SK-N-SH (cell line): ENCODE results near the gene RASGRF1. TPM values are rescaled to one million over a fixed set of nuclear protein-coding genes. Genes with fewer than 3 reads are reported as not detected.

Source experiments
- CTCF ChIA-PET: fragments of 300-600, 350-600 bp; formaldehyde crosslinking; extraction: SDS; loops from one replicate; lab custom pipeline; 2021; lab: Yijun Ruan, JAX
- POLR2A ChIA-PET: fragments of 350-600 bp; sonication (Branson Sonifier 250); formaldehyde crosslinking; extraction: SDS; loops from one replicate; lab custom pipeline; 2020; ENCODE audit warnings: antibody characterized with exemption, inconsistent platforms; lab: Yijun Ruan, JAX
- DNase-seq: peaks from one replicate; pipeline ENCODE4 v3.0.0; 2012
- H2AFZ ChIP-seq: fragments of 200-600 bp; sonication (generic); 2 replicates; pipeline ENCODE4 v1.8.1; 2016; ENCODE audit warnings: antibody characterized with exemption, mild to moderate bottlenecking, low read depth
- H3F3A ChIP-seq: fragments of 200-600 bp; sonication (generic); replicated peaks from 2 replicates; pipeline ENCODE3; 2016; ENCODE audit warnings: antibody characterized with exemption, mild to moderate bottlenecking; ENCODE audit not compliant: insufficient read depth
- H3K27ac ChIP-seq, 2 experiments: fragments of 200-500 bp in 1 of 2; fragments of 200-600 bp in 1 of 2; sonication (Bioruptor generic) in 1 of 2; sonication (generic), shearing (Covaris generic) in 1 of 2; 2 replicates each; pipeline versions ENCODE4 v1.5.1 to v1.6.1; 2014 to 2016; ENCODE audit warnings: low read depth in 2 of 2, inconsistent platforms in 1 of 2, low read length in 1 of 2, mild to moderate bottlenecking in 1 of 2, mixed read lengths in 1 of 2
- H3K27me3 ChIP-seq: fragments of 200-600 bp; sonication (generic), shearing (Covaris generic); 2 replicates; pipeline ENCODE4 v1.6.1; 2016; ENCODE audit warnings: mixed run types; ENCODE audit not compliant: insufficient read depth
- H3K36me3 ChIP-seq, 2 experiments: fragments of 200-500 bp in 1 of 2; fragments of 200-600 bp in 1 of 2; sonication (Bioruptor generic) in 1 of 2; sonication (generic) in 1 of 2; replicated peaks in 1 of 2; 2 replicates each; pipeline versions ENCODE3 to v1.5.1; 2014 to 2016; ENCODE audit warnings: low read length in 1 of 2, mild to moderate bottlenecking in 1 of 2; ENCODE audit not compliant: insufficient read depth in 2 of 2, control insufficient read depth in 1 of 2
- H3K4me1 ChIP-seq, 2 experiments: fragments of 200-500 bp in 1 of 2; fragments of 200-600 bp in 1 of 2; sonication (Bioruptor generic) in 1 of 2; sonication (generic), shearing (Covaris generic) in 1 of 2; 2 replicates each; pipeline versions ENCODE4 v1.5.1 to v1.6.1; 2014 to 2016; ENCODE audit warnings: low read depth in 1 of 2, low read length in 1 of 2, mixed run types in 1 of 2; ENCODE audit not compliant: insufficient read depth in 2 of 2, control insufficient read depth in 1 of 2
- H3K4me2 ChIP-seq: fragments of 200-600 bp; sonication (generic), shearing (Covaris generic); 2 replicates; pipeline ENCODE4 v1.6.1; 2017; ENCODE audit warnings: mixed run types
- H3K4me3 ChIP-seq, 2 experiments: fragments of 200-500 bp in 1 of 2; fragments of 200-600 bp in 1 of 2; sonication (Bioruptor generic) in 1 of 2; sonication (generic), shearing (Covaris generic) in 1 of 2; 2 replicates each; pipeline versions ENCODE4 v1.5.1 to v1.8.1; 2014 to 2016; ENCODE audit warnings: low read depth in 2 of 2, inconsistent platforms in 1 of 2, low read length in 1 of 2, mild to moderate bottlenecking in 1 of 2, mixed read lengths in 1 of 2, moderate library complexity in 1 of 2
- H3K79me2 ChIP-seq: fragments of 200-600 bp; sonication (generic); 2 replicates; pipeline ENCODE4 v1.8.1; 2017; ENCODE audit warnings: mild to moderate bottlenecking; ENCODE audit not compliant: insufficient read depth
- H3K9ac ChIP-seq: fragments of 200-600 bp; sonication (generic); 2 replicates; pipeline ENCODE4 v1.6.1; 2017; ENCODE audit warnings: mixed run types
- H3K9me2 ChIP-seq: fragments of 200-600 bp; sonication (generic); 2 replicates; pipeline ENCODE4 v1.6.1; 2017; ENCODE audit warnings: mixed run types
- H3K9me3 ChIP-seq: fragments of 200-600 bp; sonication (generic); 2 replicates; pipeline ENCODE4 v1.6.1; 2017; ENCODE audit warnings: mixed run types, mild to moderate bottlenecking, moderate library complexity
- H4K20me1 ChIP-seq: fragments of 200-600 bp; sonication (generic); 2 replicates; pipeline ENCODE4 v1.6.1; 2017; ENCODE audit warnings: mild to moderate bottlenecking, mixed run types; ENCODE audit not compliant: insufficient read depth
- CTCF ChIP-seq: fragments of 200-600 bp; sonication (generic); IDR thresholded peaks from 2 replicates; pipeline ENCODE4 v1.6.1; 2017; ENCODE audit warnings: antibody characterized with exemption, mild to moderate bottlenecking, moderate library complexity
- EZH2phosphoT487 ChIP-seq: fragments of 200-600 bp; sonication (generic); IDR thresholded peaks from 2 replicates; pipeline ENCODE4 v1.6.1; 2017; ENCODE audit warnings: low read depth, mixed run types, mild to moderate bottlenecking, antibody characterized with exemption, moderate library complexity, borderline replicate concordance
- FOSL2 ChIP-seq: IDR thresholded peaks from 2 replicates; pipeline ENCODE4 v1.4.0; 2012; ENCODE audit warnings: low read depth, mild to moderate bottlenecking, moderate library complexity, borderline replicate concordance
- MAX ChIP-seq: IDR thresholded peaks from 2 replicates; pipeline ENCODE4 v1.4.0; 2012; ENCODE audit warnings: low read depth
- MEF2A ChIP-seq: IDR thresholded peaks from 2 replicates; pipeline ENCODE4 v1.4.0; 2012; ENCODE audit warnings: low read depth, borderline replicate concordance
- PBX3 ChIP-seq: IDR thresholded peaks from 2 replicates; pipeline ENCODE4; 2012
- RAD21 ChIP-seq: IDR thresholded peaks from 2 replicates; pipeline ENCODE4 v1.6.1; 2012; ENCODE audit warnings: mild to moderate bottlenecking, low read length
- SIN3A ChIP-seq: IDR thresholded peaks from 2 replicates; pipeline ENCODE4 v1.6.1; 2012; ENCODE audit warnings: low read depth, mild to moderate bottlenecking, low read length, moderate library complexity, borderline replicate concordance
- SMC3 ChIP-seq: IDR thresholded peaks from 2 replicates; pipeline ENCODE4 v1.6.1; 2012; ENCODE audit warnings: low read depth, low read length, improper control_type of control experiment
- TCF12 ChIP-seq: IDR thresholded peaks from 2 replicates; pipeline ENCODE4 v1.4.0; 2012
- WGBS: methylation state at CpG from one replicate; pipeline ENCODE4 v1.1.6; 2017; ENCODE audit warnings: low lambda C conversion rate; 5-methylcytosine and 5-hydroxymethylcytosine counted together
- polyA plus RNA-seq, 3 experiments: library from polyadenylated mRNA; depleted of rRNA; stranded (reverse); fragments of >200 nt; gene quantifications; 2 replicates each; pipeline ENCODE4 v1.2.3, GENCODE V29; 2012

RASGRF1 gene
- polyA plus RNA-seq, 1 of the 3 experiments (the other 2 are of a cell fraction), result 0.10 TPM

DNA sequence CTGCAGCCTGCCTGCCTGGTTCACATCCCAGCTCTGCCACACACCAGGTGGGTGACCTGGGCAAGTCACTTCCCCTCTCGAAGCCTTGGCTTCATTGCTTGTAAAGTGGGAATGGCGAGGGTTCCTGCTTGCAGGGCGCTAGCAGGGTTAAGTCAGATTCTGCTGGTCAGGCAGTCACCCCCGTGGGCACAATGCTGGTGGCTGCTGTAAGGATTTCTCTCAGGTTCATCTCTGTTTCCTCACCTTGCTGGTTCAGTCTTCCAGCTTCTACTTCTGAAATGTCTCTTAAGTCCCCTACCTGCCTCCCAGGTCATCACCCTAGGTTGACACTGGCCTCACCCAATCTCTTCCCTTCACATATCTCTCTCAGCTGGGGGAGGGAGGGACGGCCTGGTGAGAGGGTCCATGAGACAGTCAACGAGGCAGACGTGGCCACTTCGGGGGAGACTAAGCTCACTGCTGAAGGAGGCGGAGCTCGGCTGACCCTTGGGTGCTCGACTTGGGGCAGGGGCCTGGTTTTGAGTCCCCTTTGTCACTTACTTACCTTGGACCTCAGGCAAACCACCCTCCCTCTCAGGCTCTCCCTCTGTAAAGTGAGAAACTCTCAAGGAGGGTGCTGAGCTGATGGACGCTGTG lies 157.3 kb downstream of the RASGRF1 start:
- H3K27me3 ChIP-seq, result no peaks in the 10 kb centered on the region
- no peak overlapping the region for H3K9ac ChIP-seq
- peaks cover 8 to 31% of the 10 kb centered on the region in 2 experiments; a peak in 3 of 4 replicates for H3K4me1 ChIP-seq
- ChIA-PET CTCF (interaction anchor here (3.8 to 4.7 kb wide), 2 partner anchors 24 to 251 kb away, joined by 14 to 18 read pairs; no protein-coding TSS in a partner anchor), POLR2A (no interaction called here)
- H3K79me2 ChIP-seq, result no peaks in the 10 kb centered on the region
- H3K9me2 ChIP-seq, result no peaks in the 10 kb centered on the region
- no peak for TF ChIP-seq FOSL2
- TF ChIP-seq SIN3A, result no peak
- TF ChIP-seq MEF2A, result no peak
- no peak for TF ChIP-seq TCF12
- TF ChIP-seq RAD21, result no peak
- no peak for TF ChIP-seq SMC3
- TF ChIP-seq CTCF, result no peak
- TF ChIP-seq PBX3, result no peak
- no peak for TF ChIP-seq EZH2phosphoT487
- no peaks in the 10 kb centered on the region for H3K36me3 ChIP-seq
- no peaks in the 10 kb centered on the region for H3F3A ChIP-seq
- H3K27ac ChIP-seq, result no peak overlapping the region
- no peak overlapping the region for H2AFZ ChIP-seq
- no peak for DNase-seq
- WGBS, result 90% methylated on average over 11 of the region's 12 CpGs
- H3K4me3 ChIP-seq, result no peak overlapping the region
- no peaks in the 10 kb centered on the region for H3K9me3 ChIP-seq
- H3K4me2 ChIP-seq, result no peak overlapping the region
- peaks cover 3% of the 10 kb centered on the region; the same call in 1 of the 2 replicates for H4K20me1 ChIP-seq

DNA sequence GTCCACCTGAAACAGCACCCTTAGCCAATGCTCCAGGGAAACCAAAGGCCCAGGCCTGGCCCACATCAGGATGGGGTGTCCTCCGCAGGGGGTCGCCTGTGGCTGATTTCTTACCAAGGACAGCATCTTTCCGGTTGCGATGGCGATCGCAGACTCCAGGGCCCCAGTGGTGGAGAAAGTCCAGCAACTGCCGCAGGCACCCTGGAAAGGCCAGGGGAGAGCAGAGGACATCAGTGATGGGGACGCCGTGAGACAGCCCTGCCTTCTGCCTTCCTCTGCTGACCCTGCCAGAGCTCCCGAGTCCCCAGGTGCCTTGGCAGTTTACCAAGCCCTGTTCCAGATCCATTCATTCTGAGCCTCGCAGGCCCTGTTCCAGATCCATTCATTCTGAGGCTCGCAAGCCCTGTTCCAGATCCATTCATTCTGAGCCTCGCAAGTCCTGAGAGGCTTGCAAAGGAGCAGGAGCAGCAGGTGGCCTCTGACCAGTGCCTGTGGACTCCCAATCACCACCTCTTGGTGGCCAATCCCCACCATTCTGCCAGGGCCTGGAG lies 158.2 kb downstream of the RASGRF1 start:
- DNase-seq, result no peak
- Histone ChIP-seq H2AFZ (no peak overlapping the region), H3K27ac (no peak overlapping the region; a peak in 1 of 4 replicates), H3K4me2 (no peak overlapping the region), H3K9me3 (no peaks in the 10 kb centered on the region), H3K27me3 (no peaks in the 10 kb centered on the region), H3K36me3 (no peaks in the 10 kb centered on the region), H3K9ac (no peak overlapping the region), H4K20me1 (peaks cover 3% of the 10 kb centered on the region; the same call in 1 of the 2 replicates), H3K4me3 (no peak overlapping the region), H3F3A (no peaks in the 10 kb centered on the region), H3K9me2 (no peaks in the 10 kb centered on the region), H3K4me1 (peaks cover 8 to 31% of the 10 kb centered on the region in 2 experiments; a peak in 3 of 4 replicates), H3K79me2 (no peaks in the 10 kb centered on the region)
- CTCF ChIA-PET, result interaction anchor here (3.8 to 4.7 kb wide), 2 partner anchors 23 to 252 kb away, joined by 14 to 18 read pairs; no protein-coding TSS in a partner anchor
- 98% methylated on average over 11 of the region's 13 CpGs for WGBS
- no peak for TF ChIP-seq MAX
- POLR2A ChIA-PET, result no interaction called here
